Gastroesophageal sphincter (tissue), 4 donors: ENCODE measurements around the gene PCBD2. TPM values are rescaled to one million over a fixed set of nuclear protein-coding genes. Genes with fewer than 3 reads are reported as not detected.

Experiments used
- ATAC-seq: fragments of 150-250 bp; one replicate; pipeline ENCODE4 v1.9.1; 2016; ENCODE audit warnings: mild to moderate bottlenecking, moderate library complexity
- H3K27ac ChIP-seq, 4 donors: fragments of 200-600 bp; sonication (generic) in 3 of 4; 1 replicate in 3 of 4; 2 replicates in 1 of 4; pipeline ENCODE4 v1.5.1; 2016 to 2019
- H3K27me3 ChIP-seq: fragments of 200-600 bp; sonication (generic); one replicate; pipeline ENCODE4 v1.5.1; 2019
- H3K36me3 ChIP-seq, 2 donors: fragments of 200-600 bp; sonication (generic); one replicate each; pipeline ENCODE4 v1.5.1; 2019; ENCODE audit warnings: control low read depth in 1 of 2
- H3K4me1 ChIP-seq, 3 donors: fragments of 200-600 bp; sonication (generic); 1 replicate in 2 of 3; 2 replicates in 1 of 3; pipeline ENCODE4 v1.5.1; 2016 to 2019; ENCODE audit warnings: control low read depth in 2 of 3
- H3K4me3 ChIP-seq, 2 donors: fragments of 200-600 bp; sonication (generic); one replicate each; pipeline ENCODE4 v1.5.1; 2019; ENCODE audit warnings: mild to moderate bottlenecking in 1 of 2, moderate library complexity in 1 of 2
- H3K9me3 ChIP-seq, 3 donors: fragments of 200-600 bp; sonication (generic); one replicate each; pipeline ENCODE4 v1.5.1; 2017 to 2019; ENCODE audit warnings: control low read depth in 2 of 3
- EP300 ChIP-seq: sonication (generic); formaldehyde crosslinking; IDR thresholded peaks from one replicate; pipeline ENCODE4 v1.6.1; 2017; ENCODE audit warnings: antibody characterized with exemption, mild to moderate bottlenecking
- POLR2A ChIP-seq, 2 donors: fragments of 450-650 bp; IDR thresholded peaks; one replicate each; pipeline ENCODE4 v1.6.1; 2017; ENCODE audit warnings: antibody characterized with exemption in 2 of 2, mild to moderate bottlenecking in 2 of 2, moderate library complexity in 1 of 2
- POLR2AphosphoS5 ChIP-seq: sonication (generic); formaldehyde crosslinking; IDR thresholded peaks from one replicate; pipeline ENCODE4 v1.6.1; 2017; ENCODE audit warnings: antibody characterized with exemption
- WGBS, 2 donors: methylation state at CpG; one replicate each; pipeline ENCODE4 v1.1.5; 2018; ENCODE audit warnings: low coverage in 1 of 2; 5-methylcytosine and 5-hydroxymethylcytosine counted together
- small RNA-seq, 4 donors: library from RNA; depleted of rRNA; stranded (forward); fragments of <200 nt; gene quantifications; one replicate each; pipeline ENCODE3, GENCODE V24; 2016
- total RNA-seq, 4 donors: library from RNA; depleted of rRNA; stranded (reverse); fragments of >200 nt; gene quantifications; one replicate each; pipeline ENCODE4 v1.1.0, GENCODE V29; 2016
- TF ChIP-seq, protein P1 (sequence below), 4 experiments: fragments of 200-600 bp in 2 of 4; fragments of 450-650 bp in 2 of 4; sonication (generic) in 1 of 4; IDR thresholded peaks; one replicate each; pipeline ENCODE4 v1.5.1; 2017 to 2019; ENCODE audit warnings: antibody characterized with exemption in 4 of 4, mild to moderate bottlenecking in 2 of 4, moderate library complexity in 2 of 4

The PCBD2 gene
- total RNA-seq, 4 donors from 2014 or later: 8.3 to 10.8 (median 9.5) TPM

DNA sequence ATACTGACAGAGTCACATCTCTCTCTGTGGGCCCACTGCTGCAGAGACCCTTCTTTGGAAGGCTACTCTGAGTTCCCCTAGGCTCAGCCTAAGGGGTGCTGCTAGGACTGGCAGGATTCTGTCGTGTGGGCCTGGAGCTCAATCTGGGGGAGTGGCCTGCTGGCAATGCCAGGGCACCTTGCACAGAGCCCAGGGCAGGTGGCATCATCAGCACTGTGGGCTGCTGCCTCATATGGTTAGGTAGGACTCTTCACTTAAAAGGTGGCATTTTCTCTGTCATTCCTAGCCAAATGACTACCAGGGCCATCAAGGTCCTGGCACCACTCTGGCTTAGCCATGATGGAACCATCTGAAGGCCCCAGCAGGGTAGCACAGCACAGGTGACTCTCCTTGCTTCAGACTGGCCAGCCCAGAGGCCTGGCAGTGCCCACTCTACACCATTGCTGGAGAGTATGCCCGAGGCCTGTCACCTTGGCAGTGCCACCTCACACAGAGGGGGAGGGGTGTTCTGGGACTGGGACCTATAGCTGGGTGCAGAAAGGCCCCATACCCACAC is 107.2 kb downstream of the PCBD2 start:
- no CpG with 5 or more reads among the region's 2 CpGs for WGBS, 2 donors
- no peaks in the 10 kb centered on the region for H3K36me3 ChIP-seq
- H3K4me1 ChIP-seq: peaks cover 0 to 43% (median 14%) of the 10 kb centered on the region in 3 donors
- TF ChIP-seq, protein P1, sequence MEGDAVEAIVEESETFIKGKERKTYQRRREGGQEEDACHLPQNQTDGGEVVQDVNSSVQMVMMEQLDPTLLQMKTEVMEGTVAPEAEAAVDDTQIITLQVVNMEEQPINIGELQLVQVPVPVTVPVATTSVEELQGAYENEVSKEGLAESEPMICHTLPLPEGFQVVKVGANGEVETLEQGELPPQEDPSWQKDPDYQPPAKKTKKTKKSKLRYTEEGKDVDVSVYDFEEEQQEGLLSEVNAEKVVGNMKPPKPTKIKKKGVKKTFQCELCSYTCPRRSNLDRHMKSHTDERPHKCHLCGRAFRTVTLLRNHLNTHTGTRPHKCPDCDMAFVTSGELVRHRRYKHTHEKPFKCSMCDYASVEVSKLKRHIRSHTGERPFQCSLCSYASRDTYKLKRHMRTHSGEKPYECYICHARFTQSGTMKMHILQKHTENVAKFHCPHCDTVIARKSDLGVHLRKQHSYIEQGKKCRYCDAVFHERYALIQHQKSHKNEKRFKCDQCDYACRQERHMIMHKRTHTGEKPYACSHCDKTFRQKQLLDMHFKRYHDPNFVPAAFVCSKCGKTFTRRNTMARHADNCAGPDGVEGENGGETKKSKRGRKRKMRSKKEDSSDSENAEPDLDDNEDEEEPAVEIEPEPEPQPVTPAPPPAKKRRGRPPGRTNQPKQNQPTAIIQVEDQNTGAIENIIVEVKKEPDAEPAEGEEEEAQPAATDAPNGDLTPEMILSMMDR (IDR thresholded peaks at IDR 0.05): no peak
- no peak for TF ChIP-seq EP300
- no peak for TF ChIP-seq POLR2AphosphoS5
- no peak for TF ChIP-seq POLR2A (IDR thresholded peaks at IDR 0.05)
- ATAC-seq: no peak
- no peaks in the 10 kb centered on the region for H3K27me3 ChIP-seq
- no peak overlapping the region for H3K4me3 ChIP-seq
- H3K27ac ChIP-seq: no peak overlapping the region
- H3K9me3 ChIP-seq: no peaks in the 10 kb centered on the region

Small RNA genes lying within 50 kb of the gene (small RNA-seq; reads per million reads assigned to genes)
- gene MIR4461 (0 reads per million in 4 donors), gene MTND3P25 (0 reads per million in 4 donors), gene MTND4LP30 (0 reads per million in 4 donors)

Other genes starting within 250 kb of the PCBD2 start
- gene CAMLG, start 166.6 kb upstream of the PCBD2 start, total RNA-seq: 10 to 100 TPM; 35.7 to 47.3 (median 43.5) TPM
- gene DDX46, start 146.4 kb upstream of the PCBD2 start, total RNA-seq: 10 to 100 TPM; 30.4 to 53.5 (median 40.2) TPM
- 10 to 100 TPM; 47.3 to 92.3 (median 70.7) TPM for gene C5orf24, start 59.2 kb upstream of the PCBD2 start, total RNA-seq
- 100 to 1,000 TPM in 1 of 4 donors, 10 to 100 TPM in 3; 68.5 to 119 (median 82.6) TPM for gene TXNDC15, start 30.8 kb upstream of the PCBD2 start, total RNA-seq
- gene CATSPER3, start 62.8 kb downstream of the PCBD2 start, total RNA-seq: under 1 TPM in 2 of 4 donors, not detected in 2; 0.62 to 0.78 TPM
- gene PITX1, start 129.1 kb downstream of the PCBD2 start, total RNA-seq: 100 to 1,000 TPM in 2 of 4 donors, 10 to 100 TPM in 2; 17.0 to 182 (median 79.6) TPM